ENCODE measurements around the gene CUL2.

- no peak for TF ChIP-seq CTCF (IDR thresholded peaks at IDR 0.05)
- TF ChIP-seq POLR2A (IDR thresholded peaks at IDR 0.05): no peak
- no peak for TF ChIP-seq POLR2AphosphoS5 (IDR thresholded peaks at IDR 0.05; ENCODE audit: insufficient read depth in 1 of 2, low read depth in 1 of 2)
Observed at GRCh38 chr10:35025916-35026315, 64.2 kb downstream of the CUL2 start.
